Keratinocyte (primary cell): ENCODE data around the gene ANKRD33. TPM values are rescaled to one million over a fixed set of nuclear protein-coding genes. Genes with fewer than 3 reads are reported as not detected.
"Not testable (repeated sequence)": the region's sequence is repeated elsewhere in the genome, so short reads cannot be mapped to it uniquely, and the experiment has no call there.

Experiments
- DNase-seq: peaks from one replicate; pipeline ENCODE4 v3.0.0-alpha.2; 2011; ENCODE audit warnings: low read depth, missing footprints, low spot score
- FAIRE-seq: peaks from 2 replicates; lab custom pipeline; 2011; peaks lifted over from hg19 to GRCh38; lab: Jason Lieb, UNC
- H2AFZ ChIP-seq: 2 replicates; pipeline ENCODE4 v1.6.0; 2012; ENCODE audit warnings: low read length, control low read depth, inconsistent platforms; ENCODE audit not compliant: control insufficient read depth
- H3K27ac ChIP-seq: 2 replicates; pipeline ENCODE4 v1.5.1; 2011; ENCODE audit warnings: low read length; ENCODE audit not compliant: control insufficient read depth, insufficient read depth
- H3K27me3 ChIP-seq: 3 replicates; pipeline ENCODE4 v1.6.0; 2011; ENCODE audit warnings: low read length; ENCODE audit not compliant: control insufficient read depth, insufficient read depth; ENCODE audit errors: extremely low read depth
- H3K36me3 ChIP-seq, 2 experiments: 2 replicates in 1 of 2; 3 replicates in 1 of 2; pipeline ENCODE4 v1.5.1; 2011; ENCODE audit warnings: low read length in 2 of 2, mild to moderate bottlenecking in 1 of 2; ENCODE audit not compliant: control insufficient read depth in 2 of 2, insufficient read depth in 2 of 2; ENCODE audit errors: extremely low read depth in 1 of 2
- H3K4me1 ChIP-seq: 3 replicates; pipeline ENCODE4 v1.5.1; 2011; ENCODE audit warnings: low read length; ENCODE audit not compliant: control insufficient read depth, insufficient read depth; ENCODE audit errors: extremely low read depth
- H3K4me2 ChIP-seq: 3 replicates; pipeline ENCODE4 v1.6.0; 2011; ENCODE audit warnings: low read depth, low read length; ENCODE audit not compliant: control insufficient read depth, insufficient read depth; ENCODE audit errors: extremely low read depth
- H3K4me3 ChIP-seq, 3 experiments: fragments of 200-600 bp in 1 of 3; sonication (generic) in 1 of 3; 2 replicates in 2 of 3; 3 replicates in 1 of 3; pipeline ENCODE4 v1.5.1; 2011 to 2016; ENCODE audit warnings: low read length in 3 of 3, mild to moderate bottlenecking in 3 of 3, control low read depth in 2 of 3, inconsistent platforms in 1 of 3, low read depth in 1 of 3, mixed read lengths in 1 of 3, mixed run types in 1 of 3, moderate library complexity in 1 of 3; ENCODE audit not compliant: control insufficient read depth in 2 of 3, insufficient read depth in 2 of 3; ENCODE audit errors: extremely low read depth in 1 of 3
- H3K79me2 ChIP-seq: 2 replicates; pipeline ENCODE4 v1.6.0; 2012; ENCODE audit warnings: low read length; ENCODE audit not compliant: control insufficient read depth, insufficient read depth
- H3K9ac ChIP-seq: 3 replicates; pipeline ENCODE4 v1.6.0; 2011; ENCODE audit warnings: low read length; ENCODE audit not compliant: control insufficient read depth, insufficient read depth; ENCODE audit errors: extremely low read depth
- H3K9me1 ChIP-seq: 3 replicates; pipeline ENCODE4 v1.6.0; 2011; ENCODE audit warnings: low read length; ENCODE audit not compliant: control insufficient read depth, insufficient read depth; ENCODE audit errors: extremely low read depth
- H3K9me3 ChIP-seq: 2 replicates; pipeline ENCODE4 v1.5.1; 2012; ENCODE audit warnings: low read depth, low read length; ENCODE audit not compliant: control insufficient read depth
- H4K20me1 ChIP-seq: 3 replicates; pipeline ENCODE4 v1.6.0; 2011; ENCODE audit warnings: low read length; ENCODE audit not compliant: control insufficient read depth, insufficient read depth; ENCODE audit errors: extremely low read depth
- CTCF ChIP-seq, 3 experiments: IDR thresholded peaks in 1 of 3; conservative IDR thresholded peaks in 1 of 3; optimal IDR thresholded peaks in 1 of 3; 2 replicates in 2 of 3; 3 replicates in 1 of 3; pipeline versions ENCODE3 to v1.5.1; 2011; ENCODE audit warnings: low read length in 3 of 3, mild to moderate bottlenecking in 3 of 3, moderate library complexity in 2 of 3, control low read depth in 1 of 3, inconsistent platforms in 1 of 3; ENCODE audit not compliant: insufficient read depth in 2 of 3; ENCODE audit errors: extremely low read depth in 1 of 3
- EZH2 ChIP-seq: IDR thresholded peaks from one replicate; pipeline ENCODE4 v1.6.1; 2012; ENCODE audit warnings: inconsistent platforms, mild to moderate bottlenecking, low read length, moderate library complexity
- dilution Hi-C: fragments of 300-500 bp; cut with MboI; formaldehyde crosslinking; loops from one replicate; pipeline ENCODE4 v1.7.0; 2020; ENCODE audit warnings: low sequenced_read_pairs; ENCODE audit not compliant: extremely low pct_ligation_motif_present
- polyA plus RNA-seq, 5 experiments: library from polyadenylated mRNA; depleted of rRNA in 3 of 5; stranded (reverse) in 3 of 5; stranded (forward) in 1 of 5; unstranded in 1 of 5; fragments of >200 nt; gene quantifications; 1 replicate in 1 of 5; 2 replicates in 3 of 5; 3 replicates in 1 of 5; pipeline versions ENCODE4 v1.2.1 to v1.2.3, GENCODE V29; 2011 to 2012; ENCODE audit warnings: missing spikeins in 2 of 5, low read depth in 1 of 5, low replicate concordance in 1 of 5

ANKRD33 gene
- polyA plus RNA-seq, 1 donor (not counting 4 experiments of a cell fraction or from before 2014, with no cell fraction given), result not detected

- Histone ChIP-seq H3K9ac (no peak overlapping the region), H3K4me2 (no peak overlapping the region), H3K4me3 (no peak overlapping the region), H2AFZ (no peak overlapping the region), H3K9me1 (no peaks in the 10 kb centered on the region), H3K79me2 (no peaks in the 10 kb centered on the region), H3K9me3 (no peaks in the 10 kb centered on the region), H4K20me1 (no peaks in the 10 kb centered on the region), H3K4me1 (peaks cover 4% of the 10 kb centered on the region), H3K27me3 (peaks cover 10% of the 10 kb centered on the region), H3K36me3 (no peaks in the 10 kb centered on the region), H3K27ac (no peak overlapping the region)
- FAIRE-seq, result no peak
- dilution Hi-C loops, result no loop called here
- DNase-seq, result peak; percentile 23
- no peak for TF ChIP-seq CTCF (optimal IDR thresholded peaks at IDR 0.05 in 1 of 3, IDR thresholded peaks at IDR 0.05 in 1 of 3, conservative IDR thresholded peaks at IDR 0.05 in 1 of 3; ENCODE audit: extremely low read depth in 1 of 3, insufficient read depth in 2 of 3, low read length in 3 of 3)
- TF ChIP-seq EZH2, result no peak
These were observed 3.1 kb upstream of the ANKRD33 start for GRCh38 chr12:51884676-51885229.

- H3K4me3 ChIP-seq, H3K4me1 ChIP-seq, H3K79me2 ChIP-seq, H3K4me2 ChIP-seq, H3K9me1 ChIP-seq, H4K20me1 ChIP-seq, dilution Hi-C loops, DNase-seq, FAIRE-seq, H3K9me3 ChIP-seq, H3K9ac ChIP-seq, H2AFZ ChIP-seq, H3K27me3 ChIP-seq, H3K27ac ChIP-seq, H3K36me3 ChIP-seq: not testable (repeated sequence)
These were observed 2.4 kb upstream of the ANKRD33 start for GRCh38 chr12:51885294-51886020.
